HepG2 (cell line): Measurements from ENCODE around the gene ENPP7. TPM values are rescaled to one million over a fixed set of nuclear protein-coding genes. Genes with fewer than 3 reads are reported as not detected.

Source experiments
- ASH2L ChIP-seq: fragments of 300-600, 200-600 bp; sonication (generic); IDR thresholded peaks from 2 replicates; pipeline ENCODE4 v1.7.0; 2017; ENCODE audit warnings: low read depth, mild to moderate bottlenecking, moderate library complexity, mixed read lengths, low read length; ENCODE audit not compliant: insufficient read length
- ATRX ChIP-seq: sonication (generic); formaldehyde crosslinking; IDR thresholded peaks from 2 replicates; pipeline ENCODE4 v1.4.0; 2020; ENCODE audit warnings: missing genetic modification reagents, borderline replicate concordance
- CEBPZ ChIP-seq: IDR thresholded peaks from 2 replicates; pipeline ENCODE4 v1.6.1; 2012; ENCODE audit warnings: low read length, improper control_type of control experiment
- GATAD1 ChIP-seq: IDR thresholded peaks from 2 replicates; pipeline ENCODE4 v1.6.1; 2016; ENCODE audit warnings: missing genetic modification reagents, missing compliant biosample characterization
- KDM5B ChIP-seq: sonication (generic); formaldehyde crosslinking; IDR thresholded peaks from 2 replicates; pipeline ENCODE4 v1.4.0; 2020; ENCODE audit warnings: missing genetic modification reagents, mild to moderate bottlenecking, borderline replicate concordance
- MTERF4 ChIP-seq: sonication (generic); formaldehyde crosslinking; IDR thresholded peaks from 2 replicates; pipeline ENCODE4 v1.8.0; 2023; ENCODE audit warnings: mild to moderate bottlenecking, missing genetic modification reagents
- SIN3B ChIP-seq: fragments of 150-350 bp; IDR thresholded peaks from 2 replicates; pipeline ENCODE4 v1.6.1; 2014; ENCODE audit warnings: low read length
- SMARCE1 ChIP-seq: fragments of 450-650 bp; IDR thresholded peaks from 2 replicates; pipeline ENCODE4 v1.6.1; 2017; ENCODE audit warnings: borderline replicate concordance
- SNAPC5 ChIP-seq: sonication (generic); formaldehyde crosslinking; IDR thresholded peaks from 2 replicates; pipeline ENCODE4 v1.8.1; 2023; ENCODE audit warnings: mild to moderate bottlenecking, missing genetic modification reagents, borderline replicate concordance
- SP140L ChIP-seq: sonication (generic); formaldehyde crosslinking; IDR thresholded peaks from 2 replicates; pipeline ENCODE4 v1.4.0; 2020; ENCODE audit warnings: missing genetic modification reagents, borderline replicate concordance
- ZHX2 ChIP-seq, 2 experiments: sonication (generic) in 1 of 2; formaldehyde crosslinking in 1 of 2; IDR thresholded peaks; 2 replicates each; pipeline versions ENCODE4 v1.6.1 to v1.9.0; 2014 to 2022; ENCODE audit warnings: antibody characterized with exemption in 1 of 2, borderline replicate concordance in 1 of 2, inconsistent platforms in 1 of 2, low read depth in 1 of 2, missing genetic modification reagents in 1 of 2
- ZNF136 ChIP-seq: sonication (generic); formaldehyde crosslinking; IDR thresholded peaks from 2 replicates; pipeline ENCODE4 v1.8.1; 2022; ENCODE audit warnings: low read depth, mild to moderate bottlenecking, moderate library complexity, missing genetic modification reagents
- ZNF235 ChIP-seq: sonication (generic); formaldehyde crosslinking; IDR thresholded peaks from 2 replicates; pipeline ENCODE4 v1.8.1; 2023; ENCODE audit warnings: mild to moderate bottlenecking, missing genetic modification reagents, borderline replicate concordance
- ZNF343 ChIP-seq: sonication (generic); formaldehyde crosslinking; IDR thresholded peaks from 2 replicates; pipeline ENCODE4 v1.4.0; 2020; ENCODE audit warnings: mild to moderate bottlenecking, missing genetic modification reagents
- ZNF614 ChIP-seq: IDR thresholded peaks from 2 replicates; pipeline ENCODE4 v1.6.1; 2018; ENCODE audit warnings: missing biosample characterization, missing genetic modification reagents, inconsistent platforms, borderline replicate concordance
- ZNF704 ChIP-seq: sonication (generic); formaldehyde crosslinking; IDR thresholded peaks from 2 replicates; pipeline ENCODE4 v1.8.1; 2023; ENCODE audit warnings: mild to moderate bottlenecking, inconsistent platforms, moderate library complexity, missing genetic modification reagents, borderline replicate concordance
- polyA plus RNA-seq, 8 experiments: library from polyadenylated mRNA; depleted of rRNA in 3 of 8; stranded (reverse) in 7 of 8; unstranded in 1 of 8; fragments of >200 nt; fragmentation: Illumina TruSeq in 4 of 8; extraction: Trizol in 4 of 8; gene quantifications; 2 replicates each; pipeline versions ENCODE4 v1.2.1 to v1.2.3, GENCODE V29; 2011 to 2016; ENCODE audit warnings: low read depth in 4 of 8, missing spikeins in 1 of 8, mixed read lengths in 1 of 8; ENCODE audit not compliant: insufficient read depth in 1 of 8
- total RNA-seq, 5 experiments: library from RNA; depleted of rRNA; stranded (reverse); fragments of >200 nt; fragmentation: Illumina TruSeq; extraction: Trizol; gene quantifications; 2 replicates each; pipeline ENCODE4 v1.2.3, GENCODE V29; 2016; ENCODE audit warnings: low read depth in 1 of 5

ENPP7 gene
- total and polyA plus RNA-seq, 2 of the 13 experiments (the other 11 are each of a cell fraction or from before 2014, with no cell fraction given) = 1.1 to 2.2 TPM

GRCh38 chr17:79760197-79760906 lies 29.6 kb downstream of the ENPP7 start (continued):
- TF ChIP-seq ZNF136 (CRISPR knock-in tag) (0 out of 2 replicates have a peak, but pooled peaks have one; percentile 54), SMARCE1 (no peak), ZNF343 (CRISPR knock-in tag) (peak; percentile 98), SNAPC5 (no peak), ATRX (CRISPR knock-in tag) (no peak), ZNF704 (CRISPR knock-in tag) (peak; percentile 96), GATAD1 (peak; percentile 71; the same call in 1 of the 2 replicates), ZNF614 (CRISPR knock-in tag) (peak; percentile 75; the same call in 1 of the 2 replicates), SP140L (CRISPR knock-in tag) (no peak), ZHX2 (IDR thresholded peaks at IDR 0.05; ENCODE audit: low read depth) (no peak), ZHX2 (CRISPR knock-in tag; IDR thresholded peaks at IDR 0.05; ENCODE audit: borderline replicate concordance) (no peak), MTERF4 (peak; percentile 99), KDM5B (peak; percentile 100), CEBPZ (no peak), ASH2L (peak; percentile 91), ZNF235 (no peak), SIN3B (no peak)
